Measurements from ENCODE around the gene SPINT1. TPM values are rescaled to one million over a fixed set of nuclear protein-coding genes. Genes with fewer than 3 reads are reported as not detected.

SPINT1 gene
- total and polyA plus RNA-seq, 2 of the 13 experiments (the other 11 are each of a cell fraction or from before 2014, with no cell fraction given): 0.49 to 2.5 TPM

- no peak for TF ChIP-seq ZNF704 (CRISPR knock-in tag; IDR thresholded peaks at IDR 0.05; ENCODE audit: borderline replicate concordance)
- no peak for TF ChIP-seq ZNF274 (CRISPR knock-in tag; IDR thresholded peaks at IDR 0.05)
- peak; percentile 46; the same call in 1 of the 2 replicates for TF ChIP-seq GATAD2A (CRISPR knock-in tag; IDR thresholded peaks at IDR 0.05)
- TF ChIP-seq GTF2F1 (IDR thresholded peaks at IDR 0.05; ENCODE audit: low read length): no peak
Observed at GRCh38 chr15:40857601-40858341, 13.9 kb downstream of the SPINT1 start (continued).

GRCh38 chr15:40858706-40859105 is 14.9 kb downstream of the SPINT1 start:
- intact Hi-C loops (cut with micrococcal nuclease; ENCODE audit: unreplicated experiment): loop anchor here (1.0 kb wide), 1 partner anchor 34 kb away; no protein-coding TSS in a partner anchor
- ChIA-PET CTCF (ENCODE audit: low intra/inter-chr PET ratio, low total read pairs) (interaction anchor here (0.8 to 3.8 kb wide), 3 partner anchors 15 to 35 kb away, joined by 3 to 80 read pairs (median 3); partner anchors contain the start of genes RHOV and VPS18), POLR2A (interaction anchor here (0.7 to 3.1 kb wide), 10 partner anchors 8 to 55 kb away, joined by 3 to 40 read pairs (median 4); partner anchors contain the start of genes DNAJC17, VPS18 and ZFYVE19)
- in situ Hi-C loops (cut with HindIII; ENCODE audit: extremely low pct_ligation_motif_present, low pct_unique_long_range_greater_than_20kb): loop anchor here (5.0 kb wide), 1 partner anchor 34 kb away; the partner anchor contains the start of gene VPS18
- Histone ChIP-seq H3K27ac (ENCODE audit: extremely low read length, insufficient read depth, low read length) (no peak overlapping the region), H3K27me3 (ENCODE audit: control insufficient read depth in 1 of 2, insufficient read depth in 2 of 2, low read length in 2 of 2) (no peaks in the 10 kb centered on the region), H3K4me1 (ENCODE audit: insufficient read depth, low read length) (peaks cover 71% of the 10 kb centered on the region), H3K4me3 (replicated peaks in 1 of 3; ENCODE audit: insufficient read depth in 1 of 3, low read depth in 2 of 3, low read length in 3 of 3) (peak overlapping the region in 1 of 3 experiments; percentile 65; a peak in 1 of 6 replicates), H3K36me3 (replicated peaks in 1 of 2; ENCODE audit: control insufficient read depth in 1 of 2, insufficient read depth in 2 of 2, low read length in 2 of 2) (no peaks in the 10 kb centered on the region), H3K9ac (ENCODE audit: insufficient read depth, low read depth, low read length) (no peak overlapping the region), H4K20me1 (ENCODE audit: insufficient read depth, low read length) (no peaks in the 10 kb centered on the region), H3K9me3 (ENCODE audit: low read length) (no peaks in the 10 kb centered on the region), H3K79me2 (ENCODE audit: insufficient read depth, low read length) (no peaks in the 10 kb centered on the region), H3K4me2 (ENCODE audit: low read depth, low read length) (peak overlapping the region; percentile 88), H2AFZ (ENCODE audit: low read length) (no peak overlapping the region)
- BruUV-seq (replicated peaks): no TSS peak
- WGBS (ENCODE audit: low lambda C conversion rate): 26% methylated on average over 7 of the region's 10 CpGs
- DNase-seq (ENCODE audit: low spot score) (no peak), FAIRE-seq (no peak), ATAC-seq (peak; percentile 3; the same call in 2 of the 3 replicates)
- TF ChIP-seq PAWR (CRISPR knock-in tag; IDR thresholded peaks at IDR 0.05; ENCODE audit: borderline replicate concordance) (no peak), ZNF781 (CRISPR knock-in tag; IDR thresholded peaks at IDR 0.05; ENCODE audit: borderline replicate concordance, not compliant biosample characterization) (peak; percentile 31), TCF12 (IDR thresholded peaks at IDR 0.05) (no peak), TCF12 (CRISPR knock-in tag; IDR thresholded peaks at IDR 0.05) (no peak), DPF2 (CRISPR knock-in tag; IDR thresholded peaks at IDR 0.05; ENCODE audit: borderline replicate concordance, low read depth) (0 out of 2 replicates have a peak, but pooled peaks have one; percentile 9), ZNF777 (CRISPR knock-in tag; IDR thresholded peaks at IDR 0.05) (no peak), GTF3A (CRISPR knock-in tag; conservative IDR thresholded peaks at IDR 0.05) (no peak)
